ENCODE measurements around the gene C1QTNF1.
A peak's percentile ranks its signal among the peaks of the same experiment; 100 is the strongest.
"Not testable (repeated sequence)": the region's sequence is repeated elsewhere in the genome, so short reads cannot be mapped to it uniquely, and the experiment has no call there.

The C1QTNF1 gene

GRCh38 chr17:79072544-79072943 is 48.6 kb downstream of the C1QTNF1 start:
- H3K4me3 ChIP-seq (replicated peaks in 1 of 2; ENCODE audit: low read depth in 2 of 2, low read length in 2 of 2) = no peak overlapping the region
- DNase-seq (ENCODE audit: low read depth in 2 of 2) = no peak
- no peak for TF ChIP-seq CTCF (IDR thresholded peaks at IDR 0.05; ENCODE audit: low read depth, low read length)

DNA sequence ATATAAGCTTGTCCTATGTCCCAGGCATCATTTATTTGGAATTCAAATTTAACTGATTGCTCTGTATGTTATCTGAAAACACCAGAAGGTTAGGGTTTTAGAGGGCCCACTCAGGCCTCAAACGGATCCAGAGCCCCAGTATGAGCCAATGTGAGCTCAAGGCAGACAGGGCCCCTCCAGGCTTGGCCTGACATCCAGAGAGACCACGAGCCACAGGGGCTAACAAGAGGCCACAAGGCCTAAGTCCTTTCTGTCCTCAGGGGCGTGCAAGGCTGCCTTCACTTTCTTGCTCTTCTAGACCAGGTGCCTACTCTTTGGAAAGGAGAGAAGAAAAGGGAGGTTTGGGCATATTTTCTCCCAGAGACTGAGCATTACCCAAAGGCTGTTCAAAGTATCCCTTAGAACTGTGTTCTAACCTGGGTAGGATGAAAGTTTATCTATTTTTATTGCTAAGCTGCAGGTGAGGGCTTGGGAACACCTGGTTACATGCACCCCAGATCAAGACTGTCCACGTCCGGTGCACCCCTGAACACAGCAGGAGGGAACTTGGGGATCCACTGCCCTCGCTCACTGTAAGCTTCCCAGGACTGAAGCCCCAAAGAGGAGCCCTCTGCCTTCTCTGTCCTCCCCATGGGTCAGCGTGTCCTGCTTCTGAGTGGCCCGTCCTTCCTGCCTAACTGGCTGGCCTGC is 49.2 kb downstream of the C1QTNF1 start:
- TF ChIP-seq CTCF (IDR thresholded peaks at IDR 0.05; ENCODE audit: low read depth, low read length) = no peak
- DNase-seq (ENCODE audit: low read depth in 2 of 2) = no peak
- no peak overlapping the region for H3K4me3 ChIP-seq (replicated peaks in 1 of 2; ENCODE audit: low read depth in 2 of 2, low read length in 2 of 2)

- no peak overlapping the region for H3K4me3 ChIP-seq (replicated peaks in 1 of 2; ENCODE audit: low read depth in 2 of 2, low read length in 2 of 2)
- TF ChIP-seq CTCF (IDR thresholded peaks at IDR 0.05; ENCODE audit: low read depth, low read length) = no peak
- no peak for DNase-seq (ENCODE audit: low read depth in 2 of 2)
Observed at GRCh38 chr17:79073706-79074088, 49.7 kb downstream of the C1QTNF1 start.

GRCh38 chr17:79074121-79074648 is 50.2 kb downstream of the C1QTNF1 start:
- DNase-seq (ENCODE audit: low read depth in 2 of 2) = not testable (repeated sequence)
- H3K4me3 ChIP-seq (replicated peaks in 1 of 2; ENCODE audit: low read depth in 2 of 2, low read length in 2 of 2) = peak overlapping the region; percentile 14 to 17

DNA sequence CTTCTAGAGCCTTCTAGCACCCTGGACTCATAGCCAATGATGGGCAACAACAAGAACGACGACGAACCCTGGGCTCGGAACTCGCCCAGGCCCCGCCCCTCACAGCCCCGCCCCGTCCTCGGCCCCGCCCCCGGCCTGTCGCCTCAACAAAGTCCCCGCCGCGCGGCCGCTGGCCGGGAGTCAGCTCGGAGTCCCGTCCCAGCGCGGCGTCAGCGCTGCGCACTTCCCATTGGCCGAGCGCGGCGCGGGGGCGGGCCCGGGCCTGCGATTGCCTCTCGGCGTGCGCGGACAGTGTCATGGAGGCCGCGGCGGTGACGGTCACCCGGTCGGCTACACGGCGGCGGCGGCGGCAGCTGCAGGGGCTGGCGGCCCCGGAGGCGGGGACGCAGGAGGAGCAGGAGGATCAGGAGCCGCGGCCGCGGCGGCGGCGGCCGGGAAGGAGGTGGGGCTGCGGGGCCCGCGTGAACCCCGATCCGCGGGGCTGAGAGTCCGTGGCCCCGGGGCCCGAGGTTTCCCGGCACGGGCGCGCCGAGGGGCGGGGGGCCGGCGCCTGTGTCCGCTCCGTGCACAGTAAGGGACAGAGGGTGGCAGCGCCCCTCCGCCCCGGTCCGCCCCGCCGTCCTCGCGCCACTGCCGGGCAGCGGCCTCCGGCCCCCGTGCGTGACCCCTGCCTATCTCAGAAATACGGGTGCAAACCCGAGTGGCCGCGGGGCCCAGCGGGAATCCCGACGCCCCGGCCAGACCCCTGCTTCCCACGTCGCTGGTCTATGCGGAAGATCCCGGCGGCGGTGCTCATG is 50.9 kb downstream of the C1QTNF1 start, which contains the start of gene ENGASE:
Gene ENGASE, plus strand, starts transcription at position 176 of the 797 bp plus-strand sequence. Its CDS starts 121 bp downstream, at position 297.
- TF ChIP-seq CTCF (IDR thresholded peaks at IDR 0.05; ENCODE audit: low read depth, low read length) = no peak
- DNase-seq (ENCODE audit: low read depth in 2 of 2) = peak; percentile 87 to 94
- peak within 1 kb of the TSS; percentile 66 to 73 for H3K4me3 ChIP-seq (replicated peaks in 1 of 2; ENCODE audit: low read depth in 2 of 2, low read length in 2 of 2)

DNA sequence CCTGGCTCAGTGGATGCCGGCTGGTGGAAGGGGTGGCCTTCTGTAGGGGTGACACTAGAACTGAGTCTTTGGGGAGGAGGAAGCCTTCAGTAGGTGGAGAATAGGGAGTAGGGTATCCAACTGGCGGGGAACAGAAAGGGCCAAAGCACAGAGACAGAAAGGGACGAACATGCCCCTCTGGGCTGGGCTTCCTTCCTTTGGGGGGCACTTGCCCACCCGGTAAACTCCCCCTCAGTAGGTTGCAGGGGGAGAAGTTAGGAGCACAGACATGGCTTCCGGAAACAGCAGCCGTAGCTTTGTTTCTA is 51.4 kb downstream of the C1QTNF1 start:
- peak overlapping the region; percentile 66 to 73 for H3K4me3 ChIP-seq (replicated peaks in 1 of 2; ENCODE audit: low read depth in 2 of 2, low read length in 2 of 2)
- TF ChIP-seq CTCF (IDR thresholded peaks at IDR 0.05; ENCODE audit: low read depth, low read length) = no peak
- DNase-seq (ENCODE audit: low read depth in 2 of 2) = peak in 1 of 2 donors; percentile 14

- DNase-seq (ENCODE audit: low read depth in 2 of 2) = no peak
- TF ChIP-seq CTCF (IDR thresholded peaks at IDR 0.05; ENCODE audit: low read depth, low read length) = no peak
- H3K4me3 ChIP-seq (replicated peaks in 1 of 2; ENCODE audit: low read depth in 2 of 2, low read length in 2 of 2) = peak overlapping the region; percentile 66 to 73
Observed at GRCh38 chr17:79075861-79076406, 52.0 kb downstream of the C1QTNF1 start.

Data from cardiac fibroblast (primary cell).